BE2C (cell line): ENCODE results near the gene TEKT2.

Experiments used
- DNase-seq: peaks from one replicate; pipeline ENCODE4 v3.0.0-alpha.2; 2020
- H3K27me3 ChIP-seq: fragments of 250-450 bp; sonication (Bioruptor Pico); 2 replicates; pipeline ENCODE4 v1.5.1; 2020; ENCODE audit warnings: mild to moderate bottlenecking
- H3K36me3 ChIP-seq: fragments of 250-450 bp; sonication (Bioruptor Pico); 2 replicates; pipeline ENCODE4 v1.5.1; 2020; ENCODE audit warnings: mild to moderate bottlenecking
- H3K4me1 ChIP-seq: fragments of 250-450 bp; sonication (Bioruptor Pico); 2 replicates; pipeline ENCODE4 v1.5.1; 2020
- H3K4me3 ChIP-seq: 2 replicates; pipeline ENCODE4 v1.5.1; 2011; ENCODE audit warnings: low read depth, low read length
- H3K9me3 ChIP-seq: fragments of 250-450 bp; sonication (Bioruptor Pico); 2 replicates; pipeline ENCODE4 v1.5.1; 2020
- TF ChIP-seq, protein P1 (sequence below): IDR thresholded peaks from 2 replicates; pipeline ENCODE4 v1.5.1; 2012; ENCODE audit warnings: mild to moderate bottlenecking, low read depth, low read length

The TEKT2 gene

DNA sequence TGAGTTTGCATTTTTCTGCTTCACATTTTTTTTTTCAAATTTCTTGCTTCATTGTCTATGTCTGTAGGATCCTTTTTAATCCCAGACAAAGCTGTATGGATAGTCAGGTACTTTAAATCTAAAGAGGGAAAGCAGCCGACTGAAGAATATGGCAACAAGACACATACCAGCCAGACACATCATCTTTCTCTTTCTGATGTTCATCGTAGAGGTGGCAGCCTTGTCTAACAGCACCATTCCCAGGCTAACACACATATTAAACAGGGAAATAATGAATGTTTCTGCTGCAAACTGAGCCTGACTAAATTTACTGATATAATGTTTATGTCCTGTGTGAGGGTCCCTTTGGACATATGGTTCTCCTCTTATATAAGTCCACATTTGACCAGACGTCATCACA, 3.7 kb upstream of the TEKT2 start:
- no peaks in the 10 kb centered on the region for H3K36me3 ChIP-seq
- H3K4me1 ChIP-seq: no peaks in the 10 kb centered on the region
- H3K27me3 ChIP-seq: no peaks in the 10 kb centered on the region
- DNase-seq: no peak
- TF ChIP-seq, protein P1, sequence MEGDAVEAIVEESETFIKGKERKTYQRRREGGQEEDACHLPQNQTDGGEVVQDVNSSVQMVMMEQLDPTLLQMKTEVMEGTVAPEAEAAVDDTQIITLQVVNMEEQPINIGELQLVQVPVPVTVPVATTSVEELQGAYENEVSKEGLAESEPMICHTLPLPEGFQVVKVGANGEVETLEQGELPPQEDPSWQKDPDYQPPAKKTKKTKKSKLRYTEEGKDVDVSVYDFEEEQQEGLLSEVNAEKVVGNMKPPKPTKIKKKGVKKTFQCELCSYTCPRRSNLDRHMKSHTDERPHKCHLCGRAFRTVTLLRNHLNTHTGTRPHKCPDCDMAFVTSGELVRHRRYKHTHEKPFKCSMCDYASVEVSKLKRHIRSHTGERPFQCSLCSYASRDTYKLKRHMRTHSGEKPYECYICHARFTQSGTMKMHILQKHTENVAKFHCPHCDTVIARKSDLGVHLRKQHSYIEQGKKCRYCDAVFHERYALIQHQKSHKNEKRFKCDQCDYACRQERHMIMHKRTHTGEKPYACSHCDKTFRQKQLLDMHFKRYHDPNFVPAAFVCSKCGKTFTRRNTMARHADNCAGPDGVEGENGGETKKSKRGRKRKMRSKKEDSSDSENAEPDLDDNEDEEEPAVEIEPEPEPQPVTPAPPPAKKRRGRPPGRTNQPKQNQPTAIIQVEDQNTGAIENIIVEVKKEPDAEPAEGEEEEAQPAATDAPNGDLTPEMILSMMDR: no peak
- H3K4me3 ChIP-seq: no peak overlapping the region
- no peaks in the 10 kb centered on the region for H3K9me3 ChIP-seq

DNA sequence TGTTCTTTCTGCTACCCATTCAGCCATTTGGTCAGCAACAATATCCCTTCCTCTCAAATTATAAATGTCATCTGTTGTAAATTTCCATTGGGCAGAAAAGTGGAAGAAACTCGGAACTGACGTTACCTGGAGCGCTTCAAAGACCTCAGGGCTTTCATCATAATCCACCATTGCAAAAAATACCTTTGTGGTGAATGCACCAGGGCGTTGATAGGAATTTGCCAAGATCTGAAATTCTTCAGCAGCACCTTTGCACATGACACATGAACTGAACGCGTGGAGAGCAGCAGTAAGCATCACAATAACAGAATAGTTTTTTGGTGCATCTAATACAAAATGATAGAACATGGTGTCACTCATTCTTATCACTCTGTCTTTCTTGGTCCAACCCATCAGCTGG, 3.1 kb upstream of the TEKT2 start:
- Histone ChIP-seq H3K4me1 (no peaks in the 10 kb centered on the region), H3K27me3 (no peaks in the 10 kb centered on the region), H3K36me3 (no peaks in the 10 kb centered on the region), H3K4me3 (no peak overlapping the region), H3K9me3 (no peaks in the 10 kb centered on the region)
- no peak for DNase-seq
- TF ChIP-seq, protein P1: no peak

- TF ChIP-seq, protein P1: no peak
- Histone ChIP-seq H3K36me3 (no peaks in the 10 kb centered on the region), H3K4me1 (no peaks in the 10 kb centered on the region), H3K9me3 (no peaks in the 10 kb centered on the region), H3K27me3 (no peaks in the 10 kb centered on the region), H3K4me3 (no peak overlapping the region)
- DNase-seq: no peak
Measured at GRCh38 chr1:36081926-36082485, 1.9 kb upstream of the TEKT2 start.

DNA sequence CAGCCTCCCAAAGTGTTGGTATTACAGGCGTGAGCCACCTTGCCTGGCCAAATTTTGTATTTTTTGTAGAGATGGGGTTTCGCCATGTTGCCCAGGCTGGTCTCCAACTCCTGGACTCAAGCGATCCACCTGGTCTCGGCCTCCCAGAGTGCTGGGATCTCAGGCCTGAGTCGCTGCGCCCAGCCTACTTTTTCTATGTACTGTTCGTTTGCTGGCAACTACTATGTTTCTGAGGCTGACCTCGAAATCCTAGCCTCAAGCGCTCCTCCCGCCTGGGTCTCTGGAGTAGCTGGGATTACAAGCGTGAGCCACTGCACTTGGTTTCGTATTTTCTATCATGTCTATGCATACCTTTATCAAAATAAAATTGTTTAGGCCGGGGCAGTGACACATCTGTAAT, 675 bp upstream of the TEKT2 start:
- Histone ChIP-seq H3K9me3 (no peaks in the 10 kb centered on the region), H3K27me3 (no peaks in the 10 kb centered on the region), H3K4me3 (no peak overlapping the region; the same call in 1 of the 2 replicates), H3K36me3 (no peaks in the 10 kb centered on the region), H3K4me1 (no peaks in the 10 kb centered on the region)
- no peak for DNase-seq
- TF ChIP-seq, protein P1: no peak

DNA sequence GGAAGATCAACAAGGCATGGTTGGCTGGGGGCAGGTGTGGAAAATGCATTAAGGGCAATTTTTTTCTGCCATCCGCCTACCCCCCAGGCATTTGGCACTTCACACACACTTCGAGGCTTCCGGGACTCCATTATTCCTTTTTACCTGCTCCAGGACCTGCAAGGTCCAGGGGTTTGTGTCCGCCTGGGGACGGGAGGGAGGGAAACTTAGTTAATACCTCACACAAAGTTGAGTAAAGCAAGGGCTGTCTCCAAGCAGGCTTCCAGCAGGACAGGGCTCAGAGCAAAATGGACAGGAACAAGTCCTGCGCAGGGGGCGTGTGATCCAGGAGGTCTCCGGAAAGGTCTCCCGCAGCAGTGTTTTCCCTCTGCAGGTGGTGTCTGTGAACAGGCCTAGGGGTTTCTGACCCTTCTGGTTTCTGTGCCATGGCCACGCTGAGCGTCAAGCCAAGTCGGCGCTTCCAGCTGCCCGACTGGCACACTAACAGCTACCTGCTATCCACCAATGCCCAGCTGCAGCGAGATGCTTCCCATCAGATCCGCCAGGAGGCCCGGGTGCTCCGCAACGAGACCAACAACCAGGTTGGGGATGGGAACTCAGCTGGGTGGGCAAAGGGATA, 712 bp downstream of the TEKT2 start:
- no peak for DNase-seq
- Histone ChIP-seq H3K36me3 (no peaks in the 10 kb centered on the region; the same call in 1 of the 2 replicates), H3K27me3 (no peaks in the 10 kb centered on the region), H3K4me1 (no peaks in the 10 kb centered on the region), H3K4me3 (peak overlapping the region; percentile 56), H3K9me3 (no peaks in the 10 kb centered on the region)
- TF ChIP-seq, protein P1: no peak

DNA sequence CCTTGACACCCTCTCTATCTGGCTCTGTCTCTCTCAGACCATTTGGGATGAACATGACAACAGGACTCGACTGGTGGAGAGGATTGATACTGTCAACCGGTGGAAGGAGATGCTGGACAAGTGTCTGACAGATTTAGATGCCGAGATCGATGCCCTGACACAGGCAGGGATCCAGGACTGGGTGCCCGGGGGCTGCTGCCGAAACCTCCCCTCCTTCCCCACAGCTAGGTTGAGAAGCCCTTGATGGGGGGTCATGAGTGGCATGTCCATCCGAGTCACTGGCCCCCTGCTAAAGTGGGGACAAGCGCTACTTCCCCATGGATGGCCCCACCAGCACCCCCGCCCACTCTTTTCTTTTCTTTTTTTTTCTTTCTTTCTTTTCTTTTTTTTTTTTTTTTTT, 1.2 kb downstream of the TEKT2 start:
- no peaks in the 10 kb centered on the region for H3K4me1 ChIP-seq
- no peaks in the 10 kb centered on the region for H3K27me3 ChIP-seq
- DNase-seq: no peak
- H3K4me3 ChIP-seq: no peak overlapping the region
- no peaks in the 10 kb centered on the region; the same call in 1 of the 2 replicates for H3K36me3 ChIP-seq
- no peaks in the 10 kb centered on the region for H3K9me3 ChIP-seq
- TF ChIP-seq, protein P1: no peak
